Suppressor macrophage treated with lipopolysaccharide for 1 hour (primary cell): ENCODE data around the gene OR6S1.
"Not testable (repeated sequence)": the region's sequence is repeated elsewhere in the genome, so short reads cannot be mapped to it uniquely, and the experiment has no call there.

Experiments used
- DNase-seq, 3 donors: peaks; one replicate each; pipeline ENCODE4 v3.0.0-alpha.2; 2020 to 2022

The OR6S1 gene

DNA sequence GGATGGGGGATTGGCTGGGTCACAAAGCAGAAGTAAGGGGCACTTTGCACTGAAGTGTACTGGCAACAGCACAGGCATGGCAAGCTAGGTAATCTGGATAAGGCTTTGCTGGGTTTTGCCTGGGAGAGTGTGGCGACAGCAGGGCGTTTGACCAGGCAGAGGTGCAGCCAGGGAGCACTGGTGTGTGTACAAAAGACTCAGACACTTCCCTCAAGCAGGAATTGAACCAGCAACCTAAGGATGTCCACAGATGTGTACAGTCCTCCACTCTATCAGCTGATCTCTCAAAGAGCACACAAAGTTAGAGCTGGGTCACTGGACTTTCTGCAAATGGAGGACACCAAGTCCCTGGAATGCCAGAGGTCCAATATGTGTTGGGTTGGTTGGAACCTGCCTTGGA is 27.5 kb upstream of the OR6S1 start:
- DNase-seq: no peak

- peak; percentile 28 to 43 (median 42) for DNase-seq
Measured at GRCh38 chr14:20667957-20668356, 26.5 kb upstream of the OR6S1 start.

DNA sequence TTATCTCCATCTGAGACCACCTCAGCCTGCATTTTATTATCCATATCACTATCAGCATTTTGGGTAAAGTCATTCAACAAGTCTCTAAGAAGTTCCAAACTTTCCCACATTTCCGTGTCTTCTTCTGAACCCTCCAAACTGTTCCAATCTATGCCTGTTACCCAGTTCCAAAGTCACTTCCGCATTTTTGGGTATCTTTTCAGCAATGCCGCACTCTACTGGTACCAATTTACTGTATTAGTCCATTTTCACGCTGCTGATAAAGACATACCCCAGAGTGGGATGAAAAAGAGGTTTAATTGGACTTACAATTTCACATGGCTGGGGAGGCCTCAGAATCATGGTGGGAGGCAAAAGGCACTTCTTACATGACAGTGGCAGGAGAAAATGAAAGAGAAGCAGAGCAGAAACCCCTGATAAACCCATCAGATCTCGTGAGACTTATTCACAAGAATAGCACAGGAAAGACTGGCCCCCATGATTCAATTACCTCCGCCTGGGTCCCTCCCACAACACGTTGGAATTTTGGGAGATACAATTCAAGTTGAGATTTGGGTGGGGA is 25.0 kb upstream of the OR6S1 start:
- not testable (repeated sequence) for DNase-seq

GRCh38 chr14:20662968-20663732 is 21.7 kb upstream of the OR6S1 start:
- peak; percentile 76 to 80 (median 79) for DNase-seq

- no peak for DNase-seq
Measured at GRCh38 chr14:20661197-20661596, 19.7 kb upstream of the OR6S1 start.

GRCh38 chr14:20659813-20660395 is 18.4 kb upstream of the OR6S1 start:
- no peak for DNase-seq

- no peak for DNase-seq
Measured at GRCh38 chr14:20659336-20659735, 17.8 kb upstream of the OR6S1 start.

- no peak for DNase-seq
Measured at GRCh38 chr14:20658246-20658645, 16.8 kb upstream of the OR6S1 start.

DNA sequence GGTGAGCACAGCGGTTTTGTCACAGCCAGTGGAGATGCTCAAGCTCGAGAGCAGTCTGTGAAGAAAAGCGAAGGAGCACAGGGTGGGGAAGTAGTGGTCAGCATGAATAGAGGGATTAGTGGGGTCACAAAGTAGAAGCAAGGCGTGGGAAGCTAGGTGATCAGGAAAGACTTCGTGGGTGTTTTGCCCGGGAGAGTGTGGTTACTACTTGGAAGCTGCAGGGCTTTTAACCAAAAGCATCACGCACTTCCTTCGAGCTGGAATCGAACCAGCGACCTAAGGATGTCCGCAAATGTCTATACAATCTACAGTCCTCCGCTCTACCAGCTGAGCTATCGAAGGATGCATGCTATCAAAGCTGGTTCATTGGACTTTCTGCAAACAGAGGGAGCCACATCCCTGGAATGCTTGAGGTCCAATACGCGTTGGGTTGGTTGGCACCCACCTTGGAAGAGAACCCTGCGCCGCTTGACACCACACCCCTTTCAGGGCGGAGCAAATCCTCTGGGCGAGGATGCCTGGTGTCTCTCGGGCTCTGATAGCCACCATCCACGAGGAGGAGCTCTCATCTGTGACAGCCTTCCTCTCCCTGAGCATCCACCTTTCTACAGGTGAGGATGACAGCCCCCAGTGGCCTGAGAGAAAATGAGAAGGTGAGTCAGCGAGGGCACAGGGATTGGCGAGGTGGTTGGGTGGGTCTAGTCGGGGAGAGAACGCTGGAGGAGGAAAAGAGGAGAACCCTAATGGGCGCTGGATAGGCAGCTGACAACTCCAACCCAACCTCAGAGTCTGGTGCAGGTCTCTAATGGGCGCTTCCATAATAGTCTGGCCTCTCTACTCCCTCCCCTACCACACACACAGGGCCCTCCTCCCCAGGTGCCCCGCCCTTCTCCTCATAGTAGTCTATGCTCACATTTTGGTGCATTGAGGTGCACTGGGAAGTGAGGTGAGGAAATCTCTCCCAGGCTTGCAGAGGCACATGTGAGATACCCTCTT is 16.0 kb upstream of the OR6S1 start:
- DNase-seq: peak in 1 of 3 donors; percentile 35

DNA sequence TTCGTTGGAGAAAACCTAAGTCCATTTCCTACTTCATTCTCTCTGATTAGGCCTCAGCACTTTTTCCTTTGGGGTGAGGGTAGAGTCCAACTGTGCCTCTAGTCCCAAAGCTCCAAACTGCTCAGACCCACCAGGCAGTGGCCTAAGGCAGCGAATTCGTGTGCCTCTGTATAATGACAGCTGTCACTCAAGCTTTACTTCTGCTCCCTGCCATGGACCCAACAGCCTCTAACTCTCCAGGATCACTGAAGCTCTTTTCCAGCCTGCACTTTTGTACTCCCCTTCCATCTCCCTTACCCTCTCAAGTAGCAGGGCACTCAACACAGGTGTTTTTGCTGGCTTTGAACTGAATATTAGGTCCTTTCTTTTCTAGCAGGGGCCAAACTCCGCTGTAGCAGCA is 14.8 kb upstream of the OR6S1 start:
- DNase-seq: no peak

DNA sequence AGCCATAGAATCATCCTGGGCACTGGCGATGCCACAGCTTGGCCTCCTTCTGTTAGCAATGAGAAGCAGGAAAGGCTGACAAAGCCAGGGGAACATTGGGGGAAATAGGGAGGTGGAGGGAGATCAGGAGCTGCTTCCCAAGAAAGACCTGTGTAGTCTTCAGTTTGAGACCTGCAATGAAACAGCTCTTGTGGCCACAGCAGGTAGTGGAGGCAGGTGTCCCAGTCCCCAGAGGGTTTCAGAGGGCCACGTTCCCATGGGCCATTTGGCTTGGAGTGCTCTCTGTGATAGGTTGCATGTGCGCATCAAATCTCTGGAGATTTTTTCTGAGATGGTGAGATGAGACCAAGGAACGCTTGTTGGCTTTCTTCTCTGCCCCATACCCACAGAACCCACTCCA is 14.4 kb upstream of the OR6S1 start:
- DNase-seq: no peak

DNA sequence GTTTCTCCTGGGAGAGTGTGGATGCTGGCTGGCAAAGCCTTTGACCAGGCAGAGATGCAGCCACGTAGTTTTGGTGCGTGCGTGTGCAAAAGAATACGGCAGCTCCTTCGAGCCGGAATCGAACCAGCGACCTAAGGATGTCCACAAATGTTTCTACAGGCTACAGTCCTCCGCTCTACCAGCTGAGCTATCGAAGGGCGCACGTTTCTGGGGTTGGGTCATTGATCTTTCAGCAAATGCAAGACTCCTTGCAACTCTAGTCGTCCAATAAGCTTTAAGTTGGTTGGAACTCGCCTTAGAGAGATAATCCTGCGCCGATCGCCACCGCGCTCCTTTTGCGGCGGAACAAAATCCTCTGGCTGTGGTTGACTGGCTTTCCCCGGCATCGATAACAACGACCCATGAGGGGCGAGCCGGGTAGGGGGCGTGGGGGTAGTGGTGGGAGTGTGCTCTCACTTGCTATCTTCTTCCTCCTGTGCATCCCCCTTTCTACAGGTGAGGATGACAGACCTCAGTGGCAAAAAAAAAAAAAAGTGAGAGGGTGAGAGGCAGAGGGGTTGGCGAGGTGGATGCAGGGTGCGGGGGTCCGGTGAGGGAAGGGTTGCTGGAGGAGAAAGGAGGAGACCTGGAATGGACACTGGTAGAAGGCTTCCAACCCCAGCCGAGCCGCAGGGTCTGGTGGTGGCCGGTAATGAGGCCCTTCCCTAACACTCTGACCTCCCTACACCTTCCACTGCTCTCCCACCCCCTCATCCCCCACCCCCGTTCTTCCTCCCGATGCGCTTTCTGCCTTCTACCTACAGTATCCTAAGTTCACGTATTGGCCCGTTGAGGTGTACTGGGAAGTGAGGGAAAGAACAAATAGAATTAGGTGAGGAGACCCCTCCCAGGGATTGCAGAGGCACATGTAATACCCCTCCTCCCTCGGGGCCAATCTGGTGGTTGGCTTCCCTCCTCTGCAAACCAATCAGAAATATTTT is 11.8 kb upstream of the OR6S1 start:
- peak; percentile 36 to 51 (median 44) for DNase-seq

- DNase-seq: peak; percentile 45 to 50 (median 49)
Measured at GRCh38 chr14:20645481-20645880, 4.0 kb upstream of the OR6S1 start.

GRCh38 chr14:20644520-20644919 is 3.0 kb upstream of the OR6S1 start:
- DNase-seq: peak in 1 of 3 donors; percentile 27

DNA sequence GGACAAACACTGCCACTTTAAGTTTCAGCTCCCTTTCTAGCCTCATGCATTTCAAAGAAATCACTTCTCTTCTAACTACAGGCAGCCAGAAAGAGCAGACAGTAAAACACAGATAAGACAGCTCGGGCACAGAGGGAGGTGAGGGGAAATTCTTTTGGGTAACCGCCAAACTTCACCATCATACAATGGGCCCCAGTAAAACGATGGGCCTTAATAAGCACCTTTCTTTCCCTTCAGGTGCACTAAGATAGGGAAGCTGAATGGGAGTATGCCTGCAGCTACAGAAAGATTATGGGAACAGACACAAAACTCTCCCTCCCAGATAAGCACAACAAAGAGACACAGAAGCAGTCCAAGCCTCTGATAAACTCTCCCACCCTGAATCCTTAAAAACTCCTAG is 1.3 kb upstream of the OR6S1 start:
- DNase-seq: not testable (repeated sequence)

- no peak for DNase-seq
Measured at GRCh38 chr14:20642182-20642581, 691 bp upstream of the OR6S1 start.

- DNase-seq: peak; percentile 72 to 76 (median 75)
Measured at GRCh38 chr14:20632831-20633691, 8.4 kb downstream of the OR6S1 start.

DNA sequence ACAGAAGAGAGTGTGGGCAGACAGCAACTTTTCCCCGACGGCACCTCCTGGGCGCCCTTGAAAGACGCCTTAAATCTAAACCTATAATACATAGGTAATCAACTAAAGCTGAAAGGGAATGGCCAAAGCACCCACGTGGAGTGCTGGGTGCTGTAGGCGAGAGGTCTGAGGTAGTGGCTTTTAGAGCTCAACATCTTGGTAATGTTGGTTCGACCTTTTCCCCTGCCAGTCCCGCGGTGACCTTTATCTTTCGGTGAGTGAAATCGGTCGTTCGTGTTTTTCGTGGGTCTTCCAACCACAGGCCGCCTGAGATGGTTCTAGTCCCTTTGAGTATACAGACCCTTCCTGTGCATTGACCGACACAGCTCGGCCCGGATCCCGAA is 9.1 kb downstream of the OR6S1 start:
- no peak for DNase-seq

DNA sequence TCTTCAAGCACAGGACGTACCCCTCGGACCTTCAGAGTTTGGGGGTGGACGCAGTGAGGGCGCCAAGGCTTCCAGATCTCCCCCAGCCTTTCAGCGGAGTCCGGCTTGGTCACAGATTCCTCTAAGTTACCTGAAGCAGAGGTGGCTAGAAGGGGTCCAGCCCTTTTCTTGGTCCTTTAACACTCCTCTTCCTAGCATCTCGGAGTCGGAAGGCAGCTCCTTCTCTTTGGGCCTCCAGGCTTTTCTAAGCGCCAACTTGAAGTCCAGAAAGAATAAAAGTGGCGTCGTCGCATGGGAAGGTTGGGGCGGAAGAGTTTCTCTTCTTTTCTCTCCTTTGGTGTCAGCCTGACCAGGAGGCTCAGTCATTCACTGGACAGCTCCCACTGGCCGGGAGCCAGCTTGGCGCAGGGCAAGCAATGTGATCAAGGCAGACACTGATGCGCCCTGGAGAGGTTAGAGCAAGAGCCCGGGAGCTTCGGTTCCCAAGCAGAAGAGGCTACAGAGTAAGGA is 9.6 kb downstream of the OR6S1 start:
- peak; percentile 63 to 78 (median 64) for DNase-seq
